Endothelial cell of umbilical vein (primary cell): ENCODE results near the gene C12orf50. TPM values are rescaled to one million over a fixed set of nuclear protein-coding genes. Genes with fewer than 3 reads are reported as not detected.

Experiments
- Bru-seq: library from RNA; stranded (reverse); fragments of 400-500 nt; gene quantifications from one replicate; lab custom pipeline; 2021; lab: Mats Ljungman, UMichigan
- BruChase-seq, 2 experiments: library from RNA; stranded (reverse); fragments of 400-500 nt; gene quantifications; one replicate each; lab custom pipeline; 2021; lab: Mats Ljungman, UMichigan
- BruUV-seq: library from RNA; stranded (reverse); fragments of 400-500 nt; replicated peaks from 2 replicates; lab custom pipeline; 2021; lab: Mats Ljungman, UMichigan
- CTCF ChIA-PET: fragments of 300-600, 350-600 bp; sonication (Branson Sonifier 250); formaldehyde crosslinking; loops from one replicate; lab custom pipeline; 2021; ENCODE audit warnings: antibody characterized with exemption, inconsistent platforms; lab: Charles Lee
- POLR2A ChIA-PET: fragments of 300-600, 350-600 bp; sonication (Branson Sonifier 250); formaldehyde crosslinking; loops from one replicate; lab custom pipeline; 2021; ENCODE audit warnings: antibody characterized with exemption, inconsistent platforms; lab: Charles Lee
- DNase-seq: peaks from one replicate; pipeline ENCODE4 v3.0.0-alpha.2; 2011; ENCODE audit warnings: low read depth, low spot score
- FAIRE-seq: peaks from 2 replicates; lab custom pipeline; 2011; peaks lifted over from hg19 to GRCh38; lab: Jason Lieb, UNC
- H2AFZ ChIP-seq: 2 replicates; pipeline ENCODE4 v1.6.0; 2012; ENCODE audit warnings: low read depth, low read length, control low read depth, inconsistent platforms
- H3K27ac ChIP-seq: 2 replicates; pipeline ENCODE4 v1.5.1; 2011; ENCODE audit warnings: low read depth, mild to moderate bottlenecking, control low read depth, low read length, moderate library complexity; ENCODE audit not compliant: insufficient read depth
- H3K27me3 ChIP-seq, 2 experiments: 2 replicates each; pipeline versions ENCODE4 v1.6.0 to v1.6.1; 2011; ENCODE audit warnings: low read length in 2 of 2, mixed read lengths in 1 of 2; ENCODE audit not compliant: control insufficient read depth in 2 of 2, insufficient read depth in 2 of 2
- H3K36me3 ChIP-seq, 2 experiments: 2 replicates in 1 of 2; 3 replicates in 1 of 2; pipeline ENCODE4 v1.5.1; 2011; ENCODE audit warnings: low read length in 2 of 2, mild to moderate bottlenecking in 1 of 2, moderate library complexity in 1 of 2; ENCODE audit not compliant: control insufficient read depth in 2 of 2, insufficient read depth in 2 of 2; ENCODE audit errors: extremely low read depth in 1 of 2
- H3K4me1 ChIP-seq: 3 replicates; pipeline ENCODE4 v1.5.1; 2011; ENCODE audit warnings: mild to moderate bottlenecking, low read length; ENCODE audit not compliant: control insufficient read depth, insufficient read depth; ENCODE audit errors: extremely low read depth
- H3K4me2 ChIP-seq: 2 replicates; pipeline ENCODE4 v1.6.1; 2011; ENCODE audit warnings: low read length, control low read depth, mixed read lengths; ENCODE audit not compliant: insufficient read depth
- H3K4me3 ChIP-seq, 3 experiments: fragments of 200-600 bp in 1 of 3; sonication (generic), shearing (Covaris generic) in 1 of 3; replicated peaks in 1 of 3; 2 replicates each; pipeline ENCODE4 v1.5.1; 2011 to 2016; ENCODE audit warnings: control low read depth in 3 of 3, low read length in 3 of 3, mild to moderate bottlenecking in 2 of 3, inconsistent platforms in 1 of 3, low read depth in 1 of 3, moderate library complexity in 1 of 3; ENCODE audit not compliant: insufficient read depth in 1 of 3
- H3K79me2 ChIP-seq: 2 replicates; pipeline ENCODE4 v1.6.0; 2012; ENCODE audit warnings: low read length, inconsistent platforms; ENCODE audit not compliant: control insufficient read depth, insufficient read depth
- H3K9ac ChIP-seq: replicated peaks from 2 replicates; pipeline ENCODE3; 2011; ENCODE audit warnings: low read length, control low read depth; ENCODE audit not compliant: insufficient read depth; ENCODE audit errors: extremely low read depth
- H3K9me1 ChIP-seq: replicated peaks from 3 replicates; pipeline ENCODE4 v1.6.0; 2011; ENCODE audit warnings: mild to moderate bottlenecking, low read length; ENCODE audit not compliant: control insufficient read depth, insufficient read depth; ENCODE audit errors: extremely low read depth
- H3K9me3 ChIP-seq: replicated peaks from 2 replicates; pipeline ENCODE4 v1.5.1; 2012; ENCODE audit warnings: low read length, inconsistent platforms; ENCODE audit not compliant: control insufficient read depth, insufficient read depth
- H4K20me1 ChIP-seq: replicated peaks from 2 replicates; pipeline ENCODE3; 2011; ENCODE audit warnings: mild to moderate bottlenecking, low read length; ENCODE audit not compliant: control insufficient read depth, insufficient read depth; ENCODE audit errors: extremely low read depth
- EZH2 ChIP-seq: IDR thresholded peaks from 2 replicates; pipeline ENCODE4 v1.6.1; 2012; ENCODE audit warnings: borderline replicate concordance, low read depth, mild to moderate bottlenecking, moderate library complexity, low read length, inconsistent platforms; ENCODE audit not compliant: severe bottlenecking
- FOS ChIP-seq: IDR thresholded peaks from 2 replicates; pipeline ENCODE4 v1.6.1; 2011; ENCODE audit warnings: mild to moderate bottlenecking, low read length, moderate library complexity, borderline replicate concordance; ENCODE audit not compliant: insufficient read depth
- GATA2 ChIP-seq: IDR thresholded peaks from 2 replicates; pipeline ENCODE4 v1.7.0; 2011; ENCODE audit warnings: low read depth, mild to moderate bottlenecking, moderate library complexity, mixed read lengths, low read length; ENCODE audit not compliant: insufficient read length, insufficient read depth
- JUN ChIP-seq: IDR thresholded peaks from 2 replicates; pipeline ENCODE4 v1.6.1; 2011; ENCODE audit warnings: borderline replicate concordance, low read depth; ENCODE audit not compliant: insufficient read length, insufficient read depth
- MYC ChIP-seq: IDR thresholded peaks from one replicate; pipeline ENCODE4 v1.6.1; 2011; ENCODE audit warnings: mild to moderate bottlenecking, low read depth, low read length
- POLR2A ChIP-seq: IDR thresholded peaks from 2 replicates; pipeline ENCODE4 v1.6.1; 2012; ENCODE audit warnings: low read depth, mild to moderate bottlenecking, control low read depth, low read length
- POLR2AphosphoS5 ChIP-seq: IDR thresholded peaks from 2 replicates; pipeline ENCODE4 v1.6.1; 2012; ENCODE audit warnings: low read depth, mild to moderate bottlenecking, control low read depth, low read length, moderate library complexity; ENCODE audit not compliant: insufficient read depth
- dilution Hi-C: fragments of 300-500 bp; cut with MboI; formaldehyde crosslinking; loops from one replicate; pipeline ENCODE4 v1.15.0; 2019; ENCODE audit warnings: low sequenced_read_pairs; ENCODE audit not compliant: extremely low pct_ligation_motif_present
- intact Hi-C: fragments of 100-400 bp; cut with micrococcal nuclease; formaldehyde crosslinking; loops from one replicate; pipeline ENCODE4 v1.10.0; 2022
- long read RNA-seq: library from polyadenylated mRNA; stranded (forward); transcript quantifications from one replicate; pipeline ENCODE4 v2.0.0, GENCODE V29; 2021
- polyA minus RNA-seq, 3 experiments: library from RNA; depleted of rRNA, polyadenylated mRNA; stranded (reverse); fragments of >200 nt; gene quantifications; 1 replicate in 1 of 3; 2 replicates in 2 of 3; pipeline ENCODE4 v1.2.3, GENCODE V29; 2011
- polyA plus RNA-seq, 4 experiments: library from polyadenylated mRNA; depleted of rRNA in 3 of 4; stranded (reverse) in 3 of 4; unstranded in 1 of 4; fragments of >200 nt; gene quantifications; 2 replicates each; pipeline versions ENCODE4 v1.2.1 to v1.2.3, GENCODE V29; 2011 to 2012; ENCODE audit warnings: missing spikeins in 1 of 4
- total RNA-seq: library from RNA; stranded (reverse); gene quantifications from 2 replicates; pipeline ENCODE4 v1.2.3, GENCODE V29; 2021
- TF ChIP-seq, protein P1 (sequence below): IDR thresholded peaks from 2 replicates; pipeline ENCODE4 v1.6.1; 2011; ENCODE audit not compliant: insufficient read depth, insufficient read length
- TF ChIP-seq, protein P2 (sequence below), 2 donors: IDR thresholded peaks; 1 replicate in 1 of 2; 2 replicates in 1 of 2; pipeline ENCODE4 v1.5.1; 2011; ENCODE audit warnings: low read length in 2 of 2, mild to moderate bottlenecking in 2 of 2, moderate library complexity in 2 of 2, control low read depth in 1 of 2, inconsistent platforms in 1 of 2, low read depth in 1 of 2; ENCODE audit not compliant: insufficient read depth in 1 of 2; ENCODE audit errors: extremely low read depth in 1 of 2

C12orf50 gene, protein sequence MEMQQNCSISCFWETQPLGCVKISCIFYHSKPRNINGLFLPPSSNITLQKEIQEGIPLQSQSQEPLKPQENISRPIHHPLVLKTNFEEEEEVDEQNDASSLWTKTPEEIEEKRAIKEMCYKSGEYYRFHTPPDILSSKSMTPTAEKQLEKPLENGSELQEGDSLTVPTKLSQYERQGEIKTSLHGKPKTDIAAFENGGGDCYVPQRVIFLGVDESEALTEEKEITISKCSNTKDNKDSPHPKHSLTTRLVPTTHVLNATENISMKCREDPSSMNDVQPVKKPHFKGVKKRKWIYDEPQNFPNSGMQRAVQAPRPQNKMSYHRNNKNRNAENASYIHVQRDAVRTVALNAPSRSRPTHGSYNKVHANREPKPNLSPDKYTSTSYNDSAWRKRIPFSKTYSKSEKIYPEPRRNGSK
- total RNA-seq (0.30 and 0.31 TPM in 2 replicates), polyA plus RNA-seq (not detected in 2 replicates), polyA minus RNA-seq (not detected in 2 replicates), Bru-seq, nascent RNA (percentile 9 among the genes with signal in this experiment), BruChase-seq, experiment 1, labeled RNA remaining after a 6-hour chase (percentile 2 among the genes with signal in this experiment), BruChase-seq, experiment 2, labeled RNA remaining after a 2-hour chase (not detected)
- polyA plus RNA-seq (2011; cell fraction: cytosol; rRNA removed): not detected in 2 replicates
- 0.03 and 0.21 TPM in 2 replicates for polyA plus RNA-seq (2011; cell fraction: nucleus; rRNA removed)
- not detected in 2 replicates for polyA plus RNA-seq (2012)
- polyA minus RNA-seq (2011; cell fraction: cytosol; rRNA and poly(A)+ RNA removed): not detected
- polyA minus RNA-seq (2011; cell fraction: nucleus; rRNA and poly(A)+ RNA removed): 0.63 and 0.87 TPM in 2 replicates
- long read RNA-seq: 0 reads

DNA sequence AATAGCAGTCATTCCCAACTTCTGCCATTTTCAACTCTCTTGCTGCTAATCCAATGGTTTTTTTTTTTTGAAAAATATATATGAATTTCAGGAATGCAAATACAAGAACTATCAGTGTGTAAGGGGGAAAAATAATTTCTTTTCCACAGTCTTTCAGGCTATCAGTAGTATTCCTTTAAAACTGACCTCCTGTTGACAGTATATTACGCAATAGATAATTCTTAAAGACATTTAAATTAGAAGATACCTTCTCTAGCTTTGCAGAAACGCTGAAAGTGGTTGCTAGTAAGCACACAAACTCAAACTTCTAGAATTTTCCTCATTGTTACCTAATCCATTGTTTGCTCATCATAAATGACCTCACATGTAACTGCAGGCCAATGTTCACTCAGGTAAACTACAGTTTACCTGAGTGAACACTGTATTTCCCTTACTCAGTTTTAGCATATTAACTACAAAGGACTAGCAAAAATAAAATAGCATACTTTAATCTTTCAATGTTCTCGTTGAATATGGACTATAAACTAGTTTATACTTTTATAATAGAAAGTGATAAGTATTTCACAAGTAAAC, at the start of gene C12orf50:
Gene C12orf50, minus strand, starts transcription at position 309 of the 573 bp plus-strand sequence. CDS start 2,439 bp downstream, outside the sequence.
- no peaks in the 10 kb centered on the region for H4K20me1 ChIP-seq
- dilution Hi-C loops: no loop called here
- no peaks in the 10 kb centered on the region for H3K4me1 ChIP-seq
- no peak within 1 kb of the TSS for H2AFZ ChIP-seq
- FAIRE-seq (no peak), DNase-seq (no peak)
- no peaks in the 10 kb centered on the region for H3K27me3 ChIP-seq
- ChIA-PET CTCF (no interaction called here), POLR2A (no interaction called here)
- no peaks in the 10 kb centered on the region for H3K79me2 ChIP-seq
- H3K36me3 ChIP-seq: no peaks in the 10 kb centered on the region
- no TSS peak for BruUV-seq
- H3K9ac ChIP-seq: no peak within 1 kb of the TSS
- no peak within 1 kb of the TSS for H3K4me2 ChIP-seq
- H3K27ac ChIP-seq: no peak within 1 kb of the TSS
- H3K9me3 ChIP-seq: no peaks in the 10 kb centered on the region
- no peak within 1 kb of the TSS for H3K4me3 ChIP-seq
- no peaks in the 10 kb centered on the region for H3K9me1 ChIP-seq
- TF ChIP-seq JUN (no peak), GATA2 (no peak), POLR2A (no peak), EZH2 (no peak), MYC (no peak), POLR2AphosphoS5 (no peak), FOS (no peak)
- TF ChIP-seq, protein P1, sequence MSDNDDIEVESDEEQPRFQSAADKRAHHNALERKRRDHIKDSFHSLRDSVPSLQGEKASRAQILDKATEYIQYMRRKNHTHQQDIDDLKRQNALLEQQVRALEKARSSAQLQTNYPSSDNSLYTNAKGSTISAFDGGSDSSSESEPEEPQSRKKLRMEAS: no peak
- TF ChIP-seq, protein P2, sequence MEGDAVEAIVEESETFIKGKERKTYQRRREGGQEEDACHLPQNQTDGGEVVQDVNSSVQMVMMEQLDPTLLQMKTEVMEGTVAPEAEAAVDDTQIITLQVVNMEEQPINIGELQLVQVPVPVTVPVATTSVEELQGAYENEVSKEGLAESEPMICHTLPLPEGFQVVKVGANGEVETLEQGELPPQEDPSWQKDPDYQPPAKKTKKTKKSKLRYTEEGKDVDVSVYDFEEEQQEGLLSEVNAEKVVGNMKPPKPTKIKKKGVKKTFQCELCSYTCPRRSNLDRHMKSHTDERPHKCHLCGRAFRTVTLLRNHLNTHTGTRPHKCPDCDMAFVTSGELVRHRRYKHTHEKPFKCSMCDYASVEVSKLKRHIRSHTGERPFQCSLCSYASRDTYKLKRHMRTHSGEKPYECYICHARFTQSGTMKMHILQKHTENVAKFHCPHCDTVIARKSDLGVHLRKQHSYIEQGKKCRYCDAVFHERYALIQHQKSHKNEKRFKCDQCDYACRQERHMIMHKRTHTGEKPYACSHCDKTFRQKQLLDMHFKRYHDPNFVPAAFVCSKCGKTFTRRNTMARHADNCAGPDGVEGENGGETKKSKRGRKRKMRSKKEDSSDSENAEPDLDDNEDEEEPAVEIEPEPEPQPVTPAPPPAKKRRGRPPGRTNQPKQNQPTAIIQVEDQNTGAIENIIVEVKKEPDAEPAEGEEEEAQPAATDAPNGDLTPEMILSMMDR (IDR thresholded peaks at IDR 0.05; ENCODE audit: extremely low read depth in 1 of 2, insufficient read depth in 1 of 2, low read depth in 1 of 2, low read length in 2 of 2): no peak
- intact Hi-C loops: no loop called here
